HepG2 (cell line): ENCODE measurements around the gene CAMSAP3. TPM values are rescaled to one million over a fixed set of nuclear protein-coding genes. Genes with fewer than 3 reads are reported as not detected.

Source experiments
- CBX5 ChIP-seq: sonication (generic); formaldehyde crosslinking; IDR thresholded peaks from 2 replicates; pipeline ENCODE4 v1.4.0; 2020; ENCODE audit warnings: missing genetic modification reagents, borderline replicate concordance
- CC2D1A ChIP-seq: sonication (generic); formaldehyde crosslinking; IDR thresholded peaks from 2 replicates; pipeline ENCODE4 v1.8.1; 2023; ENCODE audit warnings: mild to moderate bottlenecking, missing genetic modification reagents
- CENPX ChIP-seq: sonication (generic); formaldehyde crosslinking; IDR thresholded peaks from 2 replicates; pipeline ENCODE4 v1.9.0; 2021; ENCODE audit warnings: mild to moderate bottlenecking, missing genetic modification reagents, moderate library complexity
- FOXK1 ChIP-seq: sonication (generic); formaldehyde crosslinking; IDR thresholded peaks from 2 replicates; pipeline ENCODE4 v1.4.0; 2020; ENCODE audit warnings: low read depth, missing genetic modification reagents, borderline replicate concordance
- GATA4 ChIP-seq: sonication (generic); IDR thresholded peaks from 2 replicates; pipeline ENCODE4 v1.6.1; 2016; ENCODE audit warnings: antibody characterized with exemption, low read depth, borderline replicate concordance
- IRX3 ChIP-seq: sonication (generic); formaldehyde crosslinking; IDR thresholded peaks from 2 replicates; pipeline ENCODE4 v1.8.1; 2023; ENCODE audit warnings: mild to moderate bottlenecking, low read depth, missing genetic modification reagents, borderline replicate concordance
- KDM5A ChIP-seq: fragments of 200-600 bp; sonication (generic); IDR thresholded peaks from 2 replicates; pipeline ENCODE4 v1.7.0; 2018; ENCODE audit warnings: antibody characterized with exemption, mild to moderate bottlenecking, low read length, borderline replicate concordance
- MAZ ChIP-seq, 2 experiments: sonication (generic) in 1 of 2; formaldehyde crosslinking in 1 of 2; IDR thresholded peaks; 2 replicates each; pipeline versions ENCODE4 v1.5.0 to v1.6.1; 2012 to 2020; ENCODE audit warnings: low read depth in 2 of 2, mild to moderate bottlenecking in 2 of 2, borderline replicate concordance in 1 of 2, improper control_type of control experiment in 1 of 2, low read length in 1 of 2, missing genetic modification reagents in 1 of 2, moderate library complexity in 1 of 2
- PCBP2 ChIP-seq: fragments of 200-400 bp; formaldehyde crosslinking; optimal IDR thresholded peaks from 2 replicates; pipeline ENCODE3; 2018; ENCODE audit warnings: low read length, low read depth; ENCODE audit not compliant: poor library complexity, severe bottlenecking
- ZNF644 ChIP-seq: IDR thresholded peaks from 2 replicates; pipeline ENCODE4 v1.6.1; 2016; ENCODE audit warnings: low read depth
- microRNA-seq: library from miRNA; unstranded; fragments of <30 nt; microRNA quantifications from one replicate; pipeline ENCODE4, GENCODE V29; 2020
- polyA plus RNA-seq, 8 experiments: library from polyadenylated mRNA; depleted of rRNA in 3 of 8; stranded (reverse) in 7 of 8; unstranded in 1 of 8; fragments of >200 nt; fragmentation: Illumina TruSeq in 4 of 8; extraction: Trizol in 4 of 8; gene quantifications; 2 replicates each; pipeline versions ENCODE4 v1.2.1 to v1.2.3, GENCODE V29; 2011 to 2016; ENCODE audit warnings: low read depth in 4 of 8, missing spikeins in 1 of 8, mixed read lengths in 1 of 8; ENCODE audit not compliant: insufficient read depth in 1 of 8
- small RNA-seq, 3 experiments: library from RNA; depleted of rRNA; stranded (forward); fragments of <200 nt; gene quantifications; one replicate each; pipeline ENCODE3, GENCODE V24; 2012; ENCODE audit warnings: low read depth in 2 of 3, low replicate concordance in 1 of 3; ENCODE audit not compliant: insufficient read length in 3 of 3, insufficient read depth in 2 of 3
- total RNA-seq, 5 experiments: library from RNA; depleted of rRNA; stranded (reverse); fragments of >200 nt; fragmentation: Illumina TruSeq; extraction: Trizol; gene quantifications; 2 replicates each; pipeline ENCODE4 v1.2.3, GENCODE V29; 2016; ENCODE audit warnings: low read depth in 1 of 5
- TF ChIP-seq, protein P1 (sequence below): sonication (generic); formaldehyde crosslinking; IDR thresholded peaks from 2 replicates; pipeline ENCODE4 v1.5.1; 2020; ENCODE audit warnings: missing genetic modification reagents, mild to moderate bottlenecking, borderline replicate concordance

Gene CAMSAP3
- total and polyA plus RNA-seq, 2 of the 13 experiments (the other 11 are each of a cell fraction or from before 2014, with no cell fraction given), result 10.8 to 11.8 TPM

DNA sequence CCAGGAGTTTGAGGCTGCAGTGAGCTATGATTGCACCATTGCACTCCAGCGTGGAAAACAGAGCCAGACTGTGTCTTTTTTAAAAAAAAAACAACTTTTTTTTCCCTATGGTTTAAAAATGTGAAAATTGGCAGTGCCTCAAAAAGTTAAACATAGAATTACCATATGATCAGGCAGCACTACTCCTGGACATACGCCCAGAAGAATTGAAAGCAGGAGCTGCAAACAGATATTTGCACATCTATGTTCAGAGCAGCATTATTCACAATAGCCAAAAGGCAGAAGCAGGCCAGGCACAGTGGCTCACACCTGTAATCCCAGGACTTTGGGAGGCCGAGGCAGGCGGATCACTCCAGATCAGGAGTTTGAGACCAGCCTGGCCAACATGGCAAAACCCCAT lies 69.4 kb downstream of the CAMSAP3 start (continued):
- TF ChIP-seq, protein P1, sequence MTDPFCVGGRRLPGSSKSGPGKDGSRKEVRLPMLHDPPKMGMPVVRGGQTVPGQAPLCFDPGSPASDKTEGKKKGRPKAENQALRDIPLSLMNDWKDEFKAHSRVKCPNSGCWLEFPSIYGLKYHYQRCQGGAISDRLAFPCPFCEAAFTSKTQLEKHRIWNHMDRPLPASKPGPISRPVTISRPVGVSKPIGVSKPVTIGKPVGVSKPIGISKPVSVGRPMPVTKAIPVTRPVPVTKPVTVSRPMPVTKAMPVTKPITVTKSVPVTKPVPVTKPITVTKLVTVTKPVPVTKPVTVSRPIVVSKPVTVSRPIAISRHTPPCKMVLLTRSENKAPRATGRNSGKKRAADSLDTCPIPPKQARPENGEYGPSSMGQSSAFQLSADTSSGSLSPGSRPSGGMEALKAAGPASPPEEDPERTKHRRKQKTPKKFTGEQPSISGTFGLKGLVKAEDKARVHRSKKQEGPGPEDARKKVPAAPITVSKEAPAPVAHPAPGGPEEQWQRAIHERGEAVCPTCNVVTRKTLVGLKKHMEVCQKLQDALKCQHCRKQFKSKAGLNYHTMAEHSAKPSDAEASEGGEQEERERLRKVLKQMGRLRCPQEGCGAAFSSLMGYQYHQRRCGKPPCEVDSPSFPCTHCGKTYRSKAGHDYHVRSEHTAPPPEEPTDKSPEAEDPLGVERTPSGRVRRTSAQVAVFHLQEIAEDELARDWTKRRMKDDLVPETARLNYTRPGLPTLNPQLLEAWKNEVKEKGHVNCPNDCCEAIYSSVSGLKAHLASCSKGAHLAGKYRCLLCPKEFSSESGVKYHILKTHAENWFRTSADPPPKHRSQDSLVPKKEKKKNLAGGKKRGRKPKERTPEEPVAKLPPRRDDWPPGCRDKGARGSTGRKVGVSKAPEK, result no peak
- TF ChIP-seq ZNF644 (CRISPR knock-in tag), result no peak
- no peak for TF ChIP-seq KDM5A
- no peak for TF ChIP-seq CBX5
- no peak for TF ChIP-seq GATA4
- no peak for TF ChIP-seq IRX3
- TF ChIP-seq FOXK1 (CRISPR knock-in tag), result no peak
- TF ChIP-seq PCBP2, result no peak
- TF ChIP-seq CENPX (CRISPR knock-in tag), result no peak
- TF ChIP-seq MAZ (IDR thresholded peaks at IDR 0.05; ENCODE audit: borderline replicate concordance, low read depth, low read length), result no peak
- no peak for TF ChIP-seq MAZ (CRISPR knock-in tag; IDR thresholded peaks at IDR 0.05; ENCODE audit: low read depth)
- no peak for TF ChIP-seq CC2D1A
- TF ChIP-seq, all 625 proteins: peak for 0

Small RNA genes lying within 50 kb of the gene (microRNA-seq; reads per million reads assigned to microRNA genes)
- not detected for gene MIR6792

Small RNA genes lying within 50 kb of the gene (small RNA-seq; reads per million reads assigned to genes)
- gene MIR6792, result 0 reads per million in 3 experiments

Other genes starting within 250 kb of the CAMSAP3 start
- gene ARHGEF18, start 246.9 kb upstream of the CAMSAP3 start, total RNA-seq (2016; rRNA removed; fragmentation: Illumina TruSeq; extraction: Trizol), result 14.5 and 17.5 TPM in 2 replicates
- 4.2 and 7.2 TPM in 2 replicates for gene ARHGEF18, start 246.9 kb upstream of the CAMSAP3 start, polyA plus RNA-seq (2011; rRNA removed)
- gene PEX11G, start 106.8 kb upstream of the CAMSAP3 start, total RNA-seq (2016; rRNA removed; fragmentation: Illumina TruSeq; extraction: Trizol), result not detected in 2 replicates
- not detected in 2 replicates for gene PEX11G, start 106.8 kb upstream of the CAMSAP3 start, polyA plus RNA-seq (2011; rRNA removed)
- 6.4 and 9.1 TPM in 2 replicates for gene ZNF358, start 79.8 kb upstream of the CAMSAP3 start, total RNA-seq (2016; rRNA removed; fragmentation: Illumina TruSeq; extraction: Trizol)
- gene ZNF358, start 79.8 kb upstream of the CAMSAP3 start, polyA plus RNA-seq (2011; rRNA removed), result 36.3 and 37.0 TPM in 2 replicates
- gene MCOLN1, start 73.2 kb upstream of the CAMSAP3 start, total RNA-seq (2016; rRNA removed; fragmentation: Illumina TruSeq; extraction: Trizol), result 1.9 and 3.4 TPM in 2 replicates
- 11.6 and 15.7 TPM in 2 replicates for gene MCOLN1, start 73.2 kb upstream of the CAMSAP3 start, polyA plus RNA-seq (2011; rRNA removed)
- gene PNPLA6, start 60.1 kb upstream of the CAMSAP3 start, total RNA-seq (2016; rRNA removed; fragmentation: Illumina TruSeq; extraction: Trizol), result 11.1 and 28.2 TPM in 2 replicates
- gene PNPLA6, start 60.1 kb upstream of the CAMSAP3 start, polyA plus RNA-seq (2011; rRNA removed), result 24.9 and 28.4 TPM in 2 replicates
- 6.2 and 8.6 TPM in 2 replicates for gene XAB2, start 33.7 kb downstream of the CAMSAP3 start, total RNA-seq (2016; rRNA removed; fragmentation: Illumina TruSeq; extraction: Trizol)
- 23.9 and 28.4 TPM in 2 replicates for gene XAB2, start 33.7 kb downstream of the CAMSAP3 start, polyA plus RNA-seq (2011; rRNA removed)
- gene PET100, start 33.9 kb downstream of the CAMSAP3 start, total RNA-seq (2016; rRNA removed; fragmentation: Illumina TruSeq; extraction: Trizol), result 59.9 and 66.5 TPM in 2 replicates
- 20.0 and 22.3 TPM in 2 replicates for gene PET100, start 33.9 kb downstream of the CAMSAP3 start, polyA plus RNA-seq (2011; rRNA removed)
- gene PCP2, start 37.9 kb downstream of the CAMSAP3 start, total RNA-seq (2016; rRNA removed; fragmentation: Illumina TruSeq; extraction: Trizol), result 0.80 TPM in 1 of 2 replicates, not detected in the other
- gene PCP2, start 37.9 kb downstream of the CAMSAP3 start, polyA plus RNA-seq (2011; rRNA removed), result 0.62 and 0.82 TPM in 2 replicates
- gene STXBP2, start 41.2 kb downstream of the CAMSAP3 start, total RNA-seq (2016; rRNA removed; fragmentation: Illumina TruSeq; extraction: Trizol), result 17.8 and 22.8 TPM in 2 replicates
- 40.1 and 48.7 TPM in 2 replicates for gene STXBP2, start 41.2 kb downstream of the CAMSAP3 start, polyA plus RNA-seq (2011; rRNA removed)
- gene RETN, start 73.2 kb downstream of the CAMSAP3 start, total RNA-seq (2016; rRNA removed; fragmentation: Illumina TruSeq; extraction: Trizol), result not detected in 2 replicates
- gene RETN, start 73.2 kb downstream of the CAMSAP3 start, polyA plus RNA-seq (2011; rRNA removed), result not detected in 2 replicates
- gene MCEMP1, start 81.2 kb downstream of the CAMSAP3 start, total RNA-seq (2016; rRNA removed; fragmentation: Illumina TruSeq; extraction: Trizol), result not detected in 2 replicates
- gene MCEMP1, start 81.2 kb downstream of the CAMSAP3 start, polyA plus RNA-seq (2011; rRNA removed), result not detected in 2 replicates
- gene TRAPPC5, start 85.0 kb downstream of the CAMSAP3 start, total RNA-seq (2016; rRNA removed; fragmentation: Illumina TruSeq; extraction: Trizol), result 74.8 and 78.7 TPM in 2 replicates
- gene TRAPPC5, start 85.0 kb downstream of the CAMSAP3 start, polyA plus RNA-seq (2011; rRNA removed), result 38.5 and 53.6 TPM in 2 replicates
- gene FCER2, start 106.3 kb downstream of the CAMSAP3 start, total RNA-seq (2016; rRNA removed; fragmentation: Illumina TruSeq; extraction: Trizol), result not detected in 2 replicates
- gene FCER2, start 106.3 kb downstream of the CAMSAP3 start, polyA plus RNA-seq (2011; rRNA removed), result not detected in 2 replicates
- not detected in 2 replicates for gene CLEC4G, start 136.2 kb downstream of the CAMSAP3 start, total RNA-seq (2016; rRNA removed; fragmentation: Illumina TruSeq; extraction: Trizol)
- not detected in 2 replicates for gene CLEC4G, start 136.2 kb downstream of the CAMSAP3 start, polyA plus RNA-seq (2011; rRNA removed)
- gene CD209, start 151.7 kb downstream of the CAMSAP3 start, total RNA-seq (2016; rRNA removed; fragmentation: Illumina TruSeq; extraction: Trizol), result not detected in 2 replicates
- gene CD209, start 151.7 kb downstream of the CAMSAP3 start, polyA plus RNA-seq (2011; rRNA removed), result not detected in 2 replicates
- gene CLEC4M, start 167.4 kb downstream of the CAMSAP3 start, total RNA-seq (2016; rRNA removed; fragmentation: Illumina TruSeq; extraction: Trizol), result not detected in 2 replicates
- 0.07 TPM in 1 of 2 replicates, not detected in the other for gene CLEC4M, start 167.4 kb downstream of the CAMSAP3 start, polyA plus RNA-seq (2011; rRNA removed)
- gene EVI5L, start 234.4 kb downstream of the CAMSAP3 start, total RNA-seq (2016; rRNA removed; fragmentation: Illumina TruSeq; extraction: Trizol), result 1.3 and 1.7 TPM in 2 replicates
- gene EVI5L, start 234.4 kb downstream of the CAMSAP3 start, polyA plus RNA-seq (2011; rRNA removed), result 2.4 and 3.1 TPM in 2 replicates